SH-SY5Y (cell line): ENCODE results near the gene LRRTM2.

Source experiments
- GATA2 ChIP-seq: IDR thresholded peaks from 2 replicates; pipeline ENCODE4 v1.6.1; 2011; ENCODE audit warnings: mild to moderate bottlenecking, low read depth, low read length
- GATA3 ChIP-seq: IDR thresholded peaks from 2 replicates; pipeline ENCODE4 v1.6.1; 2011; ENCODE audit warnings: low read depth, mild to moderate bottlenecking, low read length, moderate library complexity

DNA sequence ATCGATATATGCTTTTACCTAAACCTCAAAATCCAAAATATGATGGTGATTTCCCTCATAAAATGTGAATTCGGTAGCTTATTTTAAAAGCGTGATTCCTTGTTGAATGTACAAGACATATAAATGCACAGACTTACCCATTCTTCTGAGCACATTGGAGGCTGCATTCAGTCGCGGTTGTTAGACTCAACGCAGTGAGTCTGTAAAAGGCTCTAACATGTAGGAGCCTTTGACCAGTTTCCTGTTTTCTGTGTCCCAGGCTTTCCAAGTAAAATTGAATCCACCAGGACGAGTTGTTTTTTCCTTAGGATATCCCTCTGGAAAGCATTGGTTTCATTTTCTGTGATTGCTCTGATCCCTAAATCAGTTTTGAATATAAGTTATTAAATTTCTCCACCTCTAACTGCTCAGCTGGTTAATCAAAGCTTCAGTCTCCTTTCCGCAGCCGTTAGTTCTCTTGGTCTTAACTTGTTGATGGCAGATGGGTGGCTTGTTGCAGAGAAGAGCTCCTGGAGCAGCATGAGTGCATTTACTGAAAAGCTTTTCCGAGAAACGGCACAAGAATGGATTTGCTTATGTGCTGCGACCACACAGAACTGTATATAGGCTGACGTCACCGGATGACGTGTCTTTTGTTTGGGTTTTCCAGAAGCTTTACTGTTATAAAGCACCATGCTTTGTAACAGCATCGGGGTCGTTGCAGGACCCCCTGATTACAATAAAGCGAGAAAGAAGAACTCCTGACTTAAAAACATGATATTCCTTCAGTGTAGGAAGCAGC, at the start of gene LRRTM2:
- TF ChIP-seq GATA2, result no peak
- no peak for TF ChIP-seq GATA3
